GM18867 (cell line): Measurements from ENCODE around the gene DAO.
"Not testable (repeated sequence)": the region's sequence is repeated elsewhere in the genome, so short reads cannot be mapped to it uniquely, and the experiment has no call there.

ENCODE experiments used
- ATAC-seq: cut with Tn5 transposase; IDR thresholded peaks from one replicate; pipeline ENCODE4 v1.9.1; 2021; ENCODE audit warnings: mild to moderate bottlenecking, moderate library complexity; ENCODE audit not compliant: unreplicated experiment

DAO gene

DNA sequence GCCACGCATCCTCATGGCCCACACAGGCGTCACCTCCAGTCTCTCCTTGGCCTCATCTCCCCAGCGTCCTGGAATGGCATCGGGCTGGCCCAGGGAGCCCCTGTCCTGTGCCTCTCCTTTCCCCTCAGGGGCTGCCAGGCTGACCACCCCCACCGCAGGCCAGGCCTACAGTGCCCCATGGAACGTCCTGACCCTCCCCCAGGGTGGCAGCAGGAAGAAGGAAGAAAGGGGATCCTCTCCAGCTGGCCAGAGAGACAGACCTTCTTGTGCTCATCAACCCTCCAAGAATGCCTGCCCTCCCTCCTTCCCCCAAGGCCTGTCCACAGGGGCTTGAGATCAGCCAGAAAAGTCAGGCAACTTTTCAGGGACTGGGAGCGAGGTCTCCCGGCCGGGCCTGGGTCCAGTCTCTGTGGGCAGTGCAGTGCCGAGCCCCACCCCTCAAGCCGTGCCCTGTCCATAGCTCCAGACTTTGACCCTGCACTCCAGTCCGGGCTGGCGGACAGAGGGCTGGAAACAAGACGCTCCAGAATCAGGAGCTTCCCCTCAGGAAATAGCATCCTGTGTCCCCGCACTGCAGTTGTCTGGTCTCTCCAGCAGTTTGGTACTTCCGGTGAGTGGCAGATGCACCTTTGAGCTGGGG is at the start of gene DAO:
TSS of gene DAO (plus strand) at position 478 of the 640 bp plus-strand sequence. CDS start 4,915 bp downstream, outside the sequence.
- no peak for ATAC-seq

DNA sequence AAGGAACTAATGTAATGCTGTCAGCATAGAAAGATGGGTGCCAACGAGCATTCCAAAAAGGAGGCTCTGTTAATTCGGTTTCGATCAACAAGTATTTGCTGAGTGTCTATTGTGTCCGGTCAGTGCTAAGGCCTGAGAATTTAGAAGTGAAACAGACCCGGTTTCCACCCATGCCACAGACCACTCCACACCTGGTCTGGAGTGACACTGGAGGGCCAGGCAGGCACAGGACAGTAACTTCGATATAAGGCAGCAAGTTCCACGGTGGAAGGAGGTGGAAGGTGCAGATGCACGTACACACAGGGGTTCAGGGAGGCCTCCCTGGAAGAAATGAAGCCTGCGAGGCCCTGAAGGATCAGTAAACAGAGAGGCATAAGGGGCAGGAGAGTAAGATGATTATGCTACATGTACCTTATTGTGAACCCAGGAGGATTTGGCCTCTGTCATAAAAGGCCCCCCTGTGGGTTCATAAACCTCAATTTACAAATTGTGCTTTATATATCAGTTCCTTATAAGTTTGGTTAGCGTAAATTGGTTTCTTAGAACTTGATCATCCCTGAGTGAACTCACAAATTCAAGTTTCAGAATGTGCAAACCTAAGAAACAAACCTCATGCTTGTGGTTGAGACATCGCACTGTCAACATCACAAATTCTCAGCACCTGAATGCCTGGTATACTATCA is 48.4 kb upstream of the DAO start:
- peak; percentile 78 for ATAC-seq

DNA sequence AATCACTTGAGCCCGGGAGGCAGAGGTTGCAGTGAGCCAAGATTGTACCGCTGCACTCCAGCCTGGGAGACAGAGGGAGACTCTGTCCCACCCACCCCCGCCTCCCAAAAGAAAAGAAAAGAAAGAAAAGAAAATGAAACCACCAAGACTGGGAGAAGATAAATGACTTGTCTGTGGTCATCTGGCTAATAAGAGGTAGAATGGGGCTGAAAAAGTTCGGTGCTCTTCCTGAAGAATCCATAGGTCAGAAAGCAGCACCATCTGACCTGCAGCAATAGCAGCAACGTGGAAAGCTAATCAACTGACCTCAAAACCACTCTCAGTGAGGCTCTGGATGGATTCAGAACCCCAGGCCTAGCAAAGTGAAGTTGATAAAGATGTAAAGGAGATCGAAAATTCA is 47.7 kb upstream of the DAO start:
- ATAC-seq: no peak

DNA sequence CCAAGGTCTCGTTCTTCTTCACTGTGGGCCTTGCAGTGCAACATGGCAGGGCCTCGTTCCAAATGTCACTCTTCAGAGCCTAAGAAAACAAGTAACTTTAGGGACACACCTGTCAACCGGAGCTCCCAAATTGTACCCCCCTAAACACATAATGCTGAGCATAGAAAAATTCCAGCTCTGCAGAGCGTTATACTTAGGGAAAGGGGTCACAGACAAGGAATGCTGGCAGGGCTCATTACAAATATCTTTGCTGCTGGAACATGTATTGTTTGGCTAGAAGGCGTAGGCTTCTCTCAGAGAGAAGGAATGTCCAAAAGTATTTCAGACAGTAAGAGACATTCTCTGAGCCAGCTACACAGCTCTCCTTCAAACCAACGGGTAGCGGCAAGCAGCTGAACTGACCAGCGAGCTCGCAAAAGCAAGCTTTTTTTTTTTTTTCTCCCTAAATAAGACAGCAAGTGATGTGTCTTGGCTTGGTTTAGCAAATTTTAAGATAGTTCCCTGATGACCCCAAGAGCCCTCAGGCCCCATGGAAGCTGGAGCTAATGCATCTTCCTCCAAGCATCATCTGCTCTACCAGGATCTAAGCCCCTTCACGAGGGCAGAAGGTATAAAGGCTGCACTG is 47.0 kb upstream of the DAO start:
- ATAC-seq: no peak

DNA sequence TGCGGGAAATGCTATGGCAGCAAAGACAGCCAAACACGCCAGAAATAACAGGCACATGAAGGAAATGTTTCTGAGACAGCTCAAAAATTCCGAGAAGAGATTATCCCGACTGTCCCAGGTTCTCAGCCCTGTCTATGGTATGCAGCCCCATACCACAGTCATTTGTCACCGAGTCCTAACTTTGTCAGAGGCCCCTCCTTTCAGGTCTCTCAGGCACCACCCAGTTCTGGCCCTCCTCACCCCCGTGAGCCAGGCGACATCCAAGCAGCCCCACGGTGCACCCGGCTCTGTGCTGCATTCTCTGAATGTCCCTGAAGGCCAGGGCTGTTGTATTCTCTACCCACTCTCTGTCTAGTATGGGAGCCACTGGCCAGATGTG is 46.5 kb upstream of the DAO start:
- no peak for ATAC-seq

DNA sequence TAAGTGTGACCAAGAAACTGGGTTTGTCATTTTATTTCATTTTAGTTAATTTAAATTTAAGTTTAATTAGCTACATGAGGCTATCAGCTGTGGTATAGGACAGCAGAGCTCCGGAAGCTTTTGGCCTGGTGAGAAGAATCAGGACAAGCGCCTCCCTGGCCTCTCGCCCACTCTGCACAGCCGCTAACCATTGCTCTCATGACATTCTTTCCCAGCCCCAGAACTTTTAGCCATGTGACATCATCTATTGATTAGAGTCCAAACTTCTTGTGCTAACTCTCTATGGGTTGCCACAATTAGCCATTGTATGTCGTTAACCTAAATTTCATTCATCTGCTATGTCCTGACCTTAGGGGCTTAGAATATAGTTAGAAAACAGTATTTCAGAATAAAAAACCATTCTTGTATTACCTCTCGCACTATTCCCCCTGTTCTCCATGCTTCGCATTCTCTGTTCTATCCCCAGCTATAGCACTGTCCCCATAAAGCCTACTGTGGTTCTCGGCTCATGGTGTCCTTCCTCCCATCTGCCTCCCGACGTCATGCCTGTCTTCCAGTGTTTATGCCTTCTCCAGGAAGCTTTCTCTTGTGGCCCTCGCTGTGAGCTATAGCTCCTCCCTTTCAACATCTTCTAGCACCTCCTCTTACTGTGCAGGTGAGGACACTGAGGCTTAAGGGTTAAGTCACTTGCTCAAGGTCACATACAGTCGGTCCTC is 46.0 kb upstream of the DAO start:
- ATAC-seq: no peak

DNA sequence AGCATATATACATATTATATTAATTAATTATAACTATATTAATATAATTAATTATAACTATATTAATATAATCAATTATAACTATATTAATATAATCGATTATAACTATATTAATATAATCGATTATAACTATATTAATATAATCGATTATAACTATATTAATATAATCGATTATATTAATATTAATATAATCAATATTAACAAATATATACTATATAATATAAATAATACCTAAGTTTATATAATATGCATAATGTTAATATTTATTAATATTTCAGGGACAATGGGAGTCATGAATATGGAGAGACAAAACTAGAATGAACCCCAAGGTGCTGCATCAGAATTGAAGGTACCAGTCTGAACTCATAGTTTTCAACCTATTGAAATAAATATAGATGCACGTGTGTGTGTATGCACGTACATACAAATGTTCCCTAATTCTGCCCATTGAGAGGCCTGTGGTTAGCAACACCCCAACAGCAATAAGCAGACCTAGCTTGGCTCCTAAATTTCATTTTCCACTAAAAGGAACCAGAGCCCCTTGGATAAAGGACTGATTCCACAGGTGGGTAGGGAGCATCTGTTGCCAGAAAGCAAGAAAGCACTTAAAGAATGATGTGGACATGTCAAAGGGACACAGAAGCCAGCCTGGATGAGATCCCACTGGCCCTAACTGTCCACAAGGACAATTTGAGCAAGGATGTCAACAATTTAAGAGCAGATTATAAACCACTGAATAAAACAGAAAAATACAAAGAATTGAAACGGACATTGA is 43.8 kb upstream of the DAO start:
- ATAC-seq: no peak

DNA sequence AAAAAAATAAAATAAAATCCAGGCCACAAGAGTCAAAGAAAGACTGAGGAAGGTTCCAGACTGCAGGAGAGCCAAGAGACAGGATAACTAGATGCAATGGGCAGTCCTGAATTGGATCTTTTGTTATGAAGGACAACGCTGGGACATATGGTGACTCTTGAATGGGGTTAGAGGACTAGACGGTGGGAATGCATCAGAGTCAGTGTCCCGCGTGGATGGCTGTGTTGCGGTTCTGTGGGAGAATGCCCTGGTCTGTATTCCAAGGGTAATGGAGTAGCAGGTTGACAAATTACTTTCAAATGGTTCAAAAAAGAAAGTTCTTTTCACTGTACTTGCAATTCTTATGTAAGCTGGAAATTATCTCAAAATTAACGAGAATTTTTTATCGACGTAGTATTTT is 42.7 kb upstream of the DAO start:
- no peak for ATAC-seq

DNA sequence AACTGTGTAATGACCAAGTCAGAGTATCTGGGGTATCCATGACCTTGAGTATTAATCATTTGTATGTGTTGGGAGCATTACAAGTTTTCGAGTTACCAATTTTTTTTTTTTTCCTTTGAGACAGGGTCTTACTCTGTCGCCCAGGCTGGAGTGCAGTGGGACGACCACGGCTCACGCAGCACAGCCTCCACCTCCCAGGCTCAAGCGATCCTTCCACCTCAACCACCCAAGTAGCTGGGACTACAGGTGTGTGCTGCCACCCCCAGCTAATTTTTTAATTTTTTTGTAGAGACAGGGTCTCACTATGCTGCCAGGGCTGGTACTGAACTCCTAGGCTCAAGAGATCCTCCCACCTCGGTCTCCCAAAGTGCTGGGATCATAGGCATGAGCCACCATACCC is 42.2 kb upstream of the DAO start:
- ATAC-seq: no peak

DNA sequence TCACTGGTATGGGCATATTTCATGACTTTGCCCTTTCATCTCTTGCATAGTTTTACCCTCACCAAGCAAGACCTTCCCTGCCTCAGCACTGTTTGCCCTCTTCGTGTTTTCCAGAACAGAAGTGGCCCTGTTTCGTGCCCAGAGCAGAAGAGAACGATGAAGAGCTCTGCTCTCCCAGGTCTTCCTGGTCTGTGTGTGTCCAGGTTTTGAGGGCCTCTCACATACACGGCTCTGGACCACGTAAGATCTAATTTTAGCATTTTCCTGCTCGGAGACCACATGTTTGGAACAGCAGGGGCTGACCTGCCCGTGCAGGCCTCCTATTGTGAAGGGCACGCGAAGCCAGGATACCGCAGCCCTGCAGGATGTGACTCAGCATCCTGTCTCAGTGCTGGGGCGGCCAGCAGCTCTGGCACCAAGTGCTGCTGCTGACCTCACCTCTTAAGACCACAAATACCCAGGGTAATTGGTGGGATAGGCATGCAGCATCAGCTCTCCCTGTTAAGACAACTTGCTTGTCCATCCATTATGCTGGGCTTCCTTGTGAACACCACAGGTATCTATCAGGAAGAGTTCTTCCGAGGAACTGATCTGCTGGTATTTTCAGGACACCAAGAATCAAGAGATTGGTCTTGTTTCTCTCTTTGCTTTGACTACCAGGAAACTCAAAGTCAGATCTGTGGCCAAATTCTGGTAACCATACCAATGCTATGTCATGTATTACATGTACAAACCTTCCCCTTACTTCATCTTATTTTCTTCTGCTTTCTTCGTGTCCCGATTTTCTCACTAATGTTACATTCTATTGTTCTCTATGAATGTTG is 41.5 kb upstream of the DAO start:
- ATAC-seq: peak; percentile 94

DNA sequence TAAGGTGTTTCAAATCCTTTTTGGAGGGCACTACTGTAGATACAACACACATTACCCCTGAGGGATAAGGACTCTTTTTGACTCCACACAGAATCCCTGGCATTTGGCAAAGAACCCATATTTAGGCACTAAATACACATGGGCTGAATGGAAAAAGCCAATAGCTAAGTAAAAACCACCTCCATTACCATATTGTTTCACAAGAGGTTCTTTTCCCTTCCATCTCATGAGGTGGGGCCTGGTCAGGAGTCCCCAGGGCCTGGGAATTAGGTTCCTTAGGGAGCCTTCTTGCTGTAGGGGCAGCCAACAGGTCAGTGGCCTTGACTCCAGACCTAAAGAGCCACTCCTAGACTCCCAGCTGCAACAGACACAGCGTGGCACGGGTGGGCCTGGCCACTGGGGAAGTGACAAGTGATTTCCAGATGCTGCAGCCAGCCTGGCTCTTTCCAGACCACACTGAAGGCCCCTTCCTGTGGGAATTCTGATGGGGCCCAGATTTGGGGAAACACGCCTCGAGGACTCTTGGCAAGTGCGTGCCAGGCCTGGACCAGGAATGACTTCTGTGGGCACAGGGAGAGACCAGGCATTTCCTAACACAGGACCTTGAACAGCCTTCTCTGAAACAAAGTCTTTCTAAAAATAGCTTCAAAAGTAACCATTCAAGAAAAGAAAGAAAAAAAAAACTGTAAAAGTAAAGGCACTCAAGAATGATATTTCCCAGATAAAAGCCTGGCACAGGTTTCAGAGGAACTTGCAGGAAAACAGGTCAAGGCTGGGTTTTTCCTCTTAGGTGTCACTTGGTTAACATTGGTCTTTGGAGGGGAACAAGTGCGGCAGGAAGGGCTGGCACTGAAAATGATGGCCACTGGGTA is 40.6 kb upstream of the DAO start:
- no peak for ATAC-seq

DNA sequence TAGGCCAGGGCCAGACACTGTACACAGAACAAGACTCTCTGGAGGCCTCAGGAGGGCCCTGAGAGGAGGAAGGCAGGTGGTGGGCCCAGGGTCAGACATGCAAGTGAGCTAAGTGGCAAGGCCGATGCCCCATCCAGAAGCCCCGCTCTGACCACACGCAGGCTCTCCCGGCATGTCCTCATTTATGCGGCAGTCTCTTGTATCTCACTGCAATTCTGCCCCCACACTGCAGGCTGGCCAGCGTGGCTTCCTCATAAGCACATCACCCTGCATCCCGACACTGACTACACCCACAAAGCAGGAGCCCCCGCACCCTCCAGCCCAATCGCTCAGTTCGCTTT is 40.0 kb upstream of the DAO start:
- no peak for ATAC-seq

DNA sequence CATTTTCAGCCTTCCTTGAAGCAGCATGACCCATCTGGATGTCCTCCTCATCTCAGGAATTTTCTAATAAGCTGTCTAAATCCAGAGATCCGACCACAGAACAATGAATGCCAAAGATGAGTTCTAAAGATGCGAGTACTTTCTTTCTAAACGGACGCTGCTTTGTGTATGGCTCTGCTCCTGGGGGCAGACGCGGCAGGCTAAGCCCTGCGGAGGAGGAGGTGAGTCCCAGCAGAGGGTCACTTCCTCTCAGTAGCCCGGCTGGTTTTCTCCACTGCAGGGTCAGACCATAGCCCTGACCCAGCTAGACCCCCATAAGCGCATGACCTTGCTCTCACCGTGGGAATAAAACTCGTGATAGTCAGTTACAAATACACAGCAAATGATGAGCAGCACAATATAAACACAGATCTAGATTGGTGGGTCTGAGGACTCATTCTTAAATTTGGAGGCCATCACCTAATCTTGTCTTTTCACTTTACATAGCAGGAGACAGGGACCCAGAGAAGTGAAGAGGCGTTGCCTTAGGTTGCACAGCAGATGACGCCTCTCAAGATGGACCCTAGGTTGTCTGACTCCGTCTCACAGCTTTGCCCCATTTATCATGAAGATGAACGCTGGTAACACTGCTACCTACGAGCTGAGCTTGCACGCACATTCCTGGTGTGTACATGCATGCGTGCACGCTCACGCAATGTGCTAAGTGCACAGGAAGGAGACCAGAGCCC is 39.1 kb upstream of the DAO start:
- ATAC-seq: no peak

DNA sequence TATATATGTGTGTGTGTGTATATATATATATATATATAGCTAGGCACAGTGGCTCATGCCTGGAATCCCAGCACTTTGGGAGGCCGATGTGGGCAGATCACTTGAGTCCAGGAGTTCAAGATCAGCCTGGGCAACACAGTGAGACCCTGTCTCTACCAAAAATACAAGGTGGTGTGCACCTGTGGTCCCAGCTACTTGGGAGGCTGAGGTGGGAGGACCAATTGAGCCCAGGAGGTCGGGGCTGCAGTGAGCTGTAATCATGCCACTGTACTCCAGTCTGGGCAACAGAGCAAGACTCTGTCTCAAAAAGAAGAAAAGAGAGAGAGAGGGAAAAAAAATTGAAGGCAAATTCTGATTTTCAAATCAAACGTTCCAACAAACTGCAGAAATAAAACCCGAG is 38.1 kb upstream of the DAO start:
- ATAC-seq: not testable (repeated sequence)

DNA sequence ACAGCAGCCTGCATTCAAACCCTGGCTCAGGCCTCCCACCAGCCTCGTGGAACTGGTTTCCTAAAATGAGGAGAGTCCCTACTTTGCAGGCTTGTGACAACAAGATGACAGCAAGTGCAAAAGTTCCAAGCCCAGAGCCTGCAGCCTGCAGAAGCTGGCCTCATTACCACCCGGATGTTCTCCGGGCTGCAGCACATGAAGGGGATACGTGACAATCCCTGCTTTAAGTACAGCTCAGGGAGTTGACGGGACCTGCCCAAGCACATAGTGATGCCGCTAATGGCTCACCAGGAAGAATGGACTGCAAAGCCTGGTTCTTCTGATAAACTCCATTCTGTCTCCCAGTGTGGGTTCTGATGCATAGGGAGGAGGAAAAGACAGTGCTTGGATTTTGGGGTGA is 37.5 kb upstream of the DAO start:
- ATAC-seq: no peak

DNA sequence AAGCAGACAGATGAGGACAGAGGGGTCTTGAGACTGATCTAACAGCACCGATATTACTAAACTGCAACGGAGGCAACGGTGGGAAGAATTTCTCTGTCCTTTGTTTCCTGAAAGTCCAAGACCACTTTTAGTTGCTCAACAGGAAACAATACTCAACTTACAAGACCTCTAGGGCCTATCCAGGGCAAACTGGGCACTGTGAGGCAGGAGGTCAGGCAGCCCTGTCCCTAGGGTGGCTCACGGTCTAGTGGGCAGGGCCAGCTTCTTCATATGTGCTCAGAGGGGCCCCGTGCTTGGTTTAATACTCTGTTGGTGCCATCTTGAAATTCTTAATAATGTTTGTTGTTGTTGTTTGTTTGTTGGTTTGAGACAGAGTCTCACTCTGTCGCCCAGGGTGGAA is 36.7 kb upstream of the DAO start:
- ATAC-seq: no peak

DNA sequence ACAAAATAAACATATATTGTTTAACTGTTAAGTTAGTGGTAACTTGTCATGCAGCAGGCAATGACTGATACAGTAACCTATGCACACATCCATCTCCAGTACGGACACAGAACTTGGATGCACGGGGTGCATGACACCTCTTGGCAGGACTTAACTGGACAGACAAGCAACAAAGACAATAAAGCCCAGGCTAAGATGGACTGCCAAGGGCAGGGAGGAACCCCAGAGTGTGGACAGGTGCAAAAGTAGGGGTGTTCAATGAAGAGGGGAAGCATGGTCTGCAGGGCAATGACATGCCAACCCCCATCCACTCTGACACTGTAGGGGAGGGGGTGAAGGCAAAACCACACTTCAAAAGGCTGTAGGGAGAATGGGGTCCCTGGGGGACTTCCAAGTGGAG is 34.2 kb upstream of the DAO start:
- ATAC-seq: no peak

DNA sequence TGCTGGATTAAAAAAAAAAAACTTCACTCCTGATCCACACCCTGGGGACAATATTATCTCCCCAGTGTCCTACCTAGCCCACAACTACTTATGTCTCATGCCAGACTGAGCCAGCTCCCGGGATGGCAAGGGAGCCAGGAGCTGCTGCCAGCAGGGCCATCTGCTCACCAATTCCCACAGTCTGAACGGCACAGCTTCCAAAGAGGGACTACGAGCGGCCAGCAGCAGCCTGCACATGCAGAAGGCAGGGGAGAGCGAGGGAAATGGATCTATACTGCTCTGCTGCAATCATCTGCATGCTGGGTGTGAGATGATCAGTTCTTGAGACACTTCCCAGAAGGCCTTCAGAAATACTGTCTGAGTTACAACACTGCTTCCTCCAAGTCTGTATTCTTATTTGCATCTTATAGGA is 33.6 kb upstream of the DAO start:
- ATAC-seq: no peak

DNA sequence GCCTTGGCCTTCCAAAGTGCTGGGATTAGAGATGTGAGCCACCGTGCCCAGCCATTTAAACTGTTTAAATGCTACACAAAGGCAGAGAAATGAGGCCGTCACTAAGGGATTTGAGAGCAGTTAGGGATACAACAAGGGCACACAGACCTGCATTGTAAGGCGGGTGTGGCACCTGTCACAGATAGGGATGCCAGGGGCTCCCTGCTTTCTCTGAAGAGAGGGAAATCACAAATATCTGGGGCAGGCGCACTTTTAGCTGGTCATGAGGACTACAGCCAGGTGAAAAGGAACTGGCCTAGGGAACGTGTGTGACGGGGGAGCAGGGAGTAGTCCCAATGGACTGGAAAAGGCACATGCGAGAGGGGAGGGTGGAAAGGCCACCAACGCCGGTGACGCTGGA is 32.2 kb upstream of the DAO start:
- ATAC-seq: no peak
